Endothelial cell of umbilical vein (primary cell): ENCODE data around the gene ACO2. TPM values are rescaled to one million over a fixed set of nuclear protein-coding genes. Genes with fewer than 3 reads are reported as not detected.

Experiments
- BruUV-seq: library from RNA; stranded (reverse); fragments of 400-500 nt; replicated peaks from 2 replicates; lab custom pipeline; 2021; lab: Mats Ljungman, UMichigan
- CTCF ChIA-PET: fragments of 300-600, 350-600 bp; sonication (Branson Sonifier 250); formaldehyde crosslinking; loops from one replicate; lab custom pipeline; 2021; ENCODE audit warnings: antibody characterized with exemption, inconsistent platforms; lab: Charles Lee
- POLR2A ChIA-PET: fragments of 300-600, 350-600 bp; sonication (Branson Sonifier 250); formaldehyde crosslinking; loops from one replicate; lab custom pipeline; 2021; ENCODE audit warnings: antibody characterized with exemption, inconsistent platforms; lab: Charles Lee
- DNase-seq: peaks from one replicate; pipeline ENCODE4 v3.0.0-alpha.2; 2011; ENCODE audit warnings: low read depth, low spot score
- FAIRE-seq: peaks from 2 replicates; lab custom pipeline; 2011; peaks lifted over from hg19 to GRCh38; lab: Jason Lieb, UNC
- H2AFZ ChIP-seq: 2 replicates; pipeline ENCODE4 v1.6.0; 2012; ENCODE audit warnings: low read depth, low read length, control low read depth, inconsistent platforms
- H3K27ac ChIP-seq: 2 replicates; pipeline ENCODE4 v1.5.1; 2011; ENCODE audit warnings: low read depth, mild to moderate bottlenecking, control low read depth, low read length, moderate library complexity; ENCODE audit not compliant: insufficient read depth
- H3K27me3 ChIP-seq, 2 experiments: 2 replicates each; pipeline versions ENCODE4 v1.6.0 to v1.6.1; 2011; ENCODE audit warnings: low read length in 2 of 2, mixed read lengths in 1 of 2; ENCODE audit not compliant: control insufficient read depth in 2 of 2, insufficient read depth in 2 of 2
- H3K36me3 ChIP-seq, 2 experiments: 2 replicates in 1 of 2; 3 replicates in 1 of 2; pipeline ENCODE4 v1.5.1; 2011; ENCODE audit warnings: low read length in 2 of 2, mild to moderate bottlenecking in 1 of 2, moderate library complexity in 1 of 2; ENCODE audit not compliant: control insufficient read depth in 2 of 2, insufficient read depth in 2 of 2; ENCODE audit errors: extremely low read depth in 1 of 2
- H3K4me1 ChIP-seq: 3 replicates; pipeline ENCODE4 v1.5.1; 2011; ENCODE audit warnings: mild to moderate bottlenecking, low read length; ENCODE audit not compliant: control insufficient read depth, insufficient read depth; ENCODE audit errors: extremely low read depth
- H3K4me2 ChIP-seq: 2 replicates; pipeline ENCODE4 v1.6.1; 2011; ENCODE audit warnings: low read length, control low read depth, mixed read lengths; ENCODE audit not compliant: insufficient read depth
- H3K4me3 ChIP-seq, 3 experiments: fragments of 200-600 bp in 1 of 3; sonication (generic), shearing (Covaris generic) in 1 of 3; replicated peaks in 1 of 3; 2 replicates each; pipeline ENCODE4 v1.5.1; 2011 to 2016; ENCODE audit warnings: control low read depth in 3 of 3, low read length in 3 of 3, mild to moderate bottlenecking in 2 of 3, inconsistent platforms in 1 of 3, low read depth in 1 of 3, moderate library complexity in 1 of 3; ENCODE audit not compliant: insufficient read depth in 1 of 3
- H3K79me2 ChIP-seq: 2 replicates; pipeline ENCODE4 v1.6.0; 2012; ENCODE audit warnings: low read length, inconsistent platforms; ENCODE audit not compliant: control insufficient read depth, insufficient read depth
- H3K9ac ChIP-seq: replicated peaks from 2 replicates; pipeline ENCODE3; 2011; ENCODE audit warnings: low read length, control low read depth; ENCODE audit not compliant: insufficient read depth; ENCODE audit errors: extremely low read depth
- H3K9me1 ChIP-seq: replicated peaks from 3 replicates; pipeline ENCODE4 v1.6.0; 2011; ENCODE audit warnings: mild to moderate bottlenecking, low read length; ENCODE audit not compliant: control insufficient read depth, insufficient read depth; ENCODE audit errors: extremely low read depth
- H3K9me3 ChIP-seq: replicated peaks from 2 replicates; pipeline ENCODE4 v1.5.1; 2012; ENCODE audit warnings: low read length, inconsistent platforms; ENCODE audit not compliant: control insufficient read depth, insufficient read depth
- H4K20me1 ChIP-seq: replicated peaks from 2 replicates; pipeline ENCODE3; 2011; ENCODE audit warnings: mild to moderate bottlenecking, low read length; ENCODE audit not compliant: control insufficient read depth, insufficient read depth; ENCODE audit errors: extremely low read depth
- CTCF ChIP-seq, 2 donors: IDR thresholded peaks; 1 replicate in 1 of 2; 2 replicates in 1 of 2; pipeline ENCODE4 v1.5.1; 2011; ENCODE audit warnings: low read length in 2 of 2, mild to moderate bottlenecking in 2 of 2, moderate library complexity in 2 of 2, control low read depth in 1 of 2, inconsistent platforms in 1 of 2, low read depth in 1 of 2; ENCODE audit not compliant: insufficient read depth in 1 of 2; ENCODE audit errors: extremely low read depth in 1 of 2
- EZH2 ChIP-seq: IDR thresholded peaks from 2 replicates; pipeline ENCODE4 v1.6.1; 2012; ENCODE audit warnings: borderline replicate concordance, low read depth, mild to moderate bottlenecking, moderate library complexity, low read length, inconsistent platforms; ENCODE audit not compliant: severe bottlenecking
- FOS ChIP-seq: IDR thresholded peaks from 2 replicates; pipeline ENCODE4 v1.6.1; 2011; ENCODE audit warnings: mild to moderate bottlenecking, low read length, moderate library complexity, borderline replicate concordance; ENCODE audit not compliant: insufficient read depth
- GATA2 ChIP-seq: IDR thresholded peaks from 2 replicates; pipeline ENCODE4 v1.7.0; 2011; ENCODE audit warnings: low read depth, mild to moderate bottlenecking, moderate library complexity, mixed read lengths, low read length; ENCODE audit not compliant: insufficient read length, insufficient read depth
- JUN ChIP-seq: IDR thresholded peaks from 2 replicates; pipeline ENCODE4 v1.6.1; 2011; ENCODE audit warnings: borderline replicate concordance, low read depth; ENCODE audit not compliant: insufficient read length, insufficient read depth
- MAX ChIP-seq: IDR thresholded peaks from 2 replicates; pipeline ENCODE4 v1.6.1; 2011; ENCODE audit not compliant: insufficient read depth, insufficient read length
- MYC ChIP-seq: IDR thresholded peaks from one replicate; pipeline ENCODE4 v1.6.1; 2011; ENCODE audit warnings: mild to moderate bottlenecking, low read depth, low read length
- POLR2A ChIP-seq: IDR thresholded peaks from 2 replicates; pipeline ENCODE4 v1.6.1; 2012; ENCODE audit warnings: low read depth, mild to moderate bottlenecking, control low read depth, low read length
- POLR2AphosphoS5 ChIP-seq: IDR thresholded peaks from 2 replicates; pipeline ENCODE4 v1.6.1; 2012; ENCODE audit warnings: low read depth, mild to moderate bottlenecking, control low read depth, low read length, moderate library complexity; ENCODE audit not compliant: insufficient read depth
- dilution Hi-C: fragments of 300-500 bp; cut with MboI; formaldehyde crosslinking; loops from one replicate; pipeline ENCODE4 v1.15.0; 2019; ENCODE audit warnings: low sequenced_read_pairs; ENCODE audit not compliant: extremely low pct_ligation_motif_present
- intact Hi-C: fragments of 100-400 bp; cut with micrococcal nuclease; formaldehyde crosslinking; loops from one replicate; pipeline ENCODE4 v1.10.0; 2022
- polyA plus RNA-seq, 4 experiments: library from polyadenylated mRNA; depleted of rRNA in 3 of 4; stranded (reverse) in 3 of 4; unstranded in 1 of 4; fragments of >200 nt; gene quantifications; 2 replicates each; pipeline versions ENCODE4 v1.2.1 to v1.2.3, GENCODE V29; 2011 to 2012; ENCODE audit warnings: missing spikeins in 1 of 4
- total RNA-seq: library from RNA; stranded (reverse); gene quantifications from 2 replicates; pipeline ENCODE4 v1.2.3, GENCODE V29; 2021

Gene ACO2
- total and polyA plus RNA-seq, 2 donors (not counting 3 experiments of a cell fraction or from before 2014, with no cell fraction given): 63.8 to 79.7 TPM

- Histone ChIP-seq H3K79me2 (peaks cover 60% of the 10 kb centered on the region), H3K9ac (no peak overlapping the region), H3K9me3 (no peaks in the 10 kb centered on the region), H3K27ac (no peak overlapping the region), H3K9me1 (no peaks in the 10 kb centered on the region), H4K20me1 (no peaks in the 10 kb centered on the region), H3K4me2 (no peak overlapping the region), H3K4me1 (no peaks in the 10 kb centered on the region), H3K27me3 (no peaks in the 10 kb centered on the region), H3K36me3 (no peaks in the 10 kb centered on the region), H2AFZ (no peak overlapping the region), H3K4me3 (no peak overlapping the region)
- FAIRE-seq: no peak
- intact Hi-C loops: no loop called here
- BruUV-seq: no TSS peak
- TF ChIP-seq CTCF (IDR thresholded peaks at IDR 0.05; ENCODE audit: extremely low read depth in 1 of 2, insufficient read depth in 1 of 2, low read depth in 1 of 2, low read length in 2 of 2): no peak
- no peak for TF ChIP-seq POLR2A
- no peak for TF ChIP-seq GATA2
- TF ChIP-seq EZH2: no peak
- no peak for TF ChIP-seq FOS
- TF ChIP-seq MAX: no peak
- TF ChIP-seq MYC: no peak
- TF ChIP-seq JUN: no peak
- no peak for TF ChIP-seq POLR2AphosphoS5
- DNase-seq: no peak
- dilution Hi-C loops: no loop called here
- CTCF ChIA-PET: interaction anchor here (1.6 kb wide), 2 partner anchors 18 to 36 kb away, joined by 4 to 8 read pairs; no protein-coding TSS in a partner anchor
- POLR2A ChIA-PET: no interaction called here
These were observed 12.4 kb downstream of the ACO2 start for GRCh38 chr22:41481131-41481830.
